GM23338 (cell line): ENCODE data around the gene MYO5A.
"Not testable (repeated sequence)": the region's sequence is repeated elsewhere in the genome, so short reads cannot be mapped to it uniquely, and the experiment has no call there.

Experiments
- CREB1 ChIP-seq: fragments of 250-450 bp; sonication (Bioruptor Pico); IDR thresholded peaks from 2 replicates; pipeline ENCODE4 v1.5.0; 2020; ENCODE audit warnings: low read depth, mild to moderate bottlenecking, moderate library complexity
- CTCF ChIP-seq, 2 experiments: fragments of 200-600 bp in 1 of 2; sonication (generic) in 1 of 2; conservative IDR thresholded peaks; 2 replicates each; pipeline versions ENCODE4 v1.5.1 to v1.6.1; 2016 to 2017; ENCODE audit warnings: antibody characterized with exemption in 2 of 2, low read depth in 2 of 2, mild to moderate bottlenecking in 2 of 2, moderate library complexity in 1 of 2
- EZH2 ChIP-seq: fragments of 200-600 bp; sonication (generic); IDR thresholded peaks from one replicate; pipeline ENCODE4 v1.8.0; 2017; ENCODE audit warnings: antibody characterized with exemption, mild to moderate bottlenecking, low read depth; ENCODE audit not compliant: unreplicated experiment
- EZH2phosphoT487 ChIP-seq: fragments of 200-600 bp; sonication (generic); IDR thresholded peaks from one replicate; pipeline ENCODE4 v1.8.1; 2018; ENCODE audit warnings: antibody characterized with exemption; ENCODE audit not compliant: unreplicated experiment
- JUNB ChIP-seq: IDR thresholded peaks from one replicate; pipeline ENCODE4 v1.6.1; 2016; ENCODE audit warnings: antibody characterized with exemption; ENCODE audit not compliant: unreplicated experiment
- POLR2AphosphoS5 ChIP-seq: IDR thresholded peaks from 2 replicates; pipeline ENCODE4 v1.6.1; 2016; ENCODE audit warnings: antibody characterized with exemption, low read depth
- REST ChIP-seq: IDR thresholded peaks from one replicate; pipeline ENCODE4 v1.6.1; 2018; ENCODE audit warnings: antibody characterized with exemption; ENCODE audit not compliant: unreplicated experiment
- ZNF331 ChIP-seq: fragments of 250-450 bp; sonication (Bioruptor Pico); IDR thresholded peaks from 2 replicates; pipeline ENCODE4 v1.5.0; 2020; ENCODE audit warnings: low read depth, mild to moderate bottlenecking, moderate library complexity

GRCh38 chr15:52489430-52489829 lies 39.2 kb downstream of the MYO5A start:
- not testable (repeated sequence) for TF ChIP-seq REST; POLR2AphosphoS5; CTCF (conservative IDR thresholded peaks at IDR 0.05; ENCODE audit: low read depth in 2 of 2); EZH2; CREB1 (CRISPR knock-in tag); ZNF331 (CRISPR knock-in tag); EZH2phosphoT487; JUNB
